ENCODE measurements around the gene KIF6. TPM values are rescaled to one million over a fixed set of nuclear protein-coding genes. Genes with fewer than 3 reads are reported as not detected.

KIF6 gene
- total RNA-seq, 1 donor from 2014 or later, result 2.7 TPM

DNA sequence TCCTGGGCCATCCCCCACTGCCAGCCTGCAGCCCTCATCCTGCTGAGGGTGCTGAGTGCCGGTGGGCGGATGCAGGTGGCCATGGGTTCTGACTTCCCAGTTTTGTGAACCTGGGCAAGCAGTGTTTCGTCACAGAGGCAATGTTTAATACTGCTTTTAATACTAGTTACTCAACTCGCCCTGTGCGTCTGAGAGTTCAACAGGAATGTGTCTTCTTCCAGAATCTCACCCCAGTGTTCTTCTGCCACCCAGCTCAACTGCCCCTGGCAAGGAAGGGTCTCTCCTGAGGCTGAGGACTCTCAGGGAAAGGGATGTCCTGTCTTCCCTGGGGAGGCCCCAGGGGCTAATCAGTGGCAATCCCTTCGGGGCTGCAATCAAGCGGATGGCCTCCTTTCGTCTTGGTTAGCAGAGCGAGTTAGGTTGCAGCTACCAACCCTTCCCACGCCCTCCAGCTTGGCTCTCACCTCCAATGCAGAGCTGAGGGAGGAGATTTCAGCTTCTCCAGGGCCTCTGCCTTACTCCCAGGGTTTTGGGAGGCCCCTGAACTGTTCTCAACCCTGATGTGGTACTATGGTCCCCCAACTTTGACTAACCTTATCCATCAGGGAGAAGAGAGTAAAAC is 404.7 kb downstream of the KIF6 start:
- DNase-seq (ENCODE audit: low spot score), result no peak
- Mint-ChIP-seq H3K9me3 (peaks cover 4% of the 10 kb centered on the region), H3K27ac (no peak overlapping the region), H3K4me1 (no peaks in the 10 kb centered on the region), H3K36me3 (no peaks in the 10 kb centered on the region), H3K27me3 (ENCODE audit: insufficient read depth, low read depth) (peaks cover 24% of the 10 kb centered on the region), H3K4me3 (no peak overlapping the region)
- no peaks in the 10 kb centered on the region for H3F3A ChIP-seq (ENCODE audit: low read depth)
- no peaks in the 10 kb centered on the region for H3K79me2 ChIP-seq (ENCODE audit: low read depth)
- no peak overlapping the region for H3K4me2 ChIP-seq
- H3K27ac ChIP-seq, result no peak overlapping the region
- TF ChIP-seq CTCF (IDR thresholded peaks at IDR 0.05) (no peak), EZH2 (IDR thresholded peaks at IDR 0.05) (no peak), EZH2phosphoT487 (IDR thresholded peaks at IDR 0.05) (no peak)
- no peak overlapping the region for H2AFZ ChIP-seq (replicated peaks)
- no peak overlapping the region for H3K9ac ChIP-seq
- no peak overlapping the region for H3K4me3 ChIP-seq
- H3K4me1 ChIP-seq, result no peaks in the 10 kb centered on the region
- H3K9me3 ChIP-seq (ENCODE audit: low read depth), result no peaks in the 10 kb centered on the region
- no peaks in the 10 kb centered on the region for H4K20me1 ChIP-seq (ENCODE audit: low read depth)
- no peaks in the 10 kb centered on the region for H3K36me3 ChIP-seq
- H3K27me3 ChIP-seq, result peaks cover 25% of the 10 kb centered on the region

- H3K27me3 ChIP-seq, result peaks cover 32% of the 10 kb centered on the region
- Mint-ChIP-seq H3K4me1 (no peaks in the 10 kb centered on the region), H3K4me3 (no peak overlapping the region), H3K27ac (no peak overlapping the region), H3K9me3 (peaks cover 4% of the 10 kb centered on the region), H3K36me3 (no peaks in the 10 kb centered on the region), H3K27me3 (ENCODE audit: insufficient read depth, low read depth) (peaks cover 31% of the 10 kb centered on the region)
- no peak overlapping the region for H3K4me2 ChIP-seq
- no peaks in the 10 kb centered on the region for H3K79me2 ChIP-seq (ENCODE audit: low read depth)
- no peak overlapping the region for H2AFZ ChIP-seq (replicated peaks)
- H3K9ac ChIP-seq, result no peak overlapping the region
- H3K9me3 ChIP-seq (ENCODE audit: low read depth), result no peaks in the 10 kb centered on the region
- H3K4me3 ChIP-seq, result no peak overlapping the region
- H3K4me1 ChIP-seq, result no peaks in the 10 kb centered on the region
- DNase-seq (ENCODE audit: low spot score), result no peak
- H3K36me3 ChIP-seq, result no peaks in the 10 kb centered on the region
- TF ChIP-seq EZH2phosphoT487 (IDR thresholded peaks at IDR 0.05), result no peak
- no peak for TF ChIP-seq EZH2 (IDR thresholded peaks at IDR 0.05)
- TF ChIP-seq CTCF (IDR thresholded peaks at IDR 0.05), result no peak
- H3K27ac ChIP-seq, result no peak overlapping the region
- H3F3A ChIP-seq (ENCODE audit: low read depth), result no peaks in the 10 kb centered on the region
- H4K20me1 ChIP-seq (ENCODE audit: low read depth), result no peaks in the 10 kb centered on the region
These were observed 405.4 kb downstream of the KIF6 start for GRCh38 chr6:39319621-39320362.

DNA sequence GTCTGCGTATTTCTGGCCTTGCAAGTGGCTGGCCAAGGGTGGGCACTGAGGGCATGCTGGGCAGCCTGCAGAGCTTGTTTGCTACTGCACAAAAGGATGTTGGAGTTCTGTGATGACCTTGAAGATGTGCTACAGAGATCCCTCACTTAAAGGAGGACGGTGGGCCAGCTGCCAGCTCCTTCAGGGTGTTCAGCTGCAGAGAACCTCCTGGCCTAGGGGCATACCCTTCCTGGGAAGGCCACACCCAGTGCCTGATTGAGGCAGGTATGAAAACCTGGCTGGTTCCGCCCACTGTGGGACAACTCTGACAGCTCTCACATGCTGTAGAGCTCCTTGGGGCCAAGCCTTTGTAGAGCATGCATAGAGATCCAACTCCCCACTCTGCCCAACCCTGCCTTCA is 408.0 kb downstream of the KIF6 start:
- H3K4me3 ChIP-seq, result no peak overlapping the region
- Mint-ChIP-seq H3K27ac (no peak overlapping the region), H3K4me3 (no peak overlapping the region), H3K9me3 (peaks cover 4% of the 10 kb centered on the region), H3K4me1 (no peaks in the 10 kb centered on the region), H3K36me3 (no peaks in the 10 kb centered on the region), H3K27me3 (ENCODE audit: insufficient read depth, low read depth) (peaks cover 55% of the 10 kb centered on the region)
- H3K27me3 ChIP-seq, result peaks cover 57% of the 10 kb centered on the region
- TF ChIP-seq EZH2 (IDR thresholded peaks at IDR 0.05) (no peak), CTCF (IDR thresholded peaks at IDR 0.05) (no peak), EZH2phosphoT487 (IDR thresholded peaks at IDR 0.05) (no peak)
- no peak overlapping the region for H3K27ac ChIP-seq
- no peaks in the 10 kb centered on the region for H3K36me3 ChIP-seq
- no peaks in the 10 kb centered on the region for H3K9me3 ChIP-seq (ENCODE audit: low read depth)
- no peak overlapping the region for H3K4me2 ChIP-seq
- H2AFZ ChIP-seq (replicated peaks), result no peak overlapping the region
- no peaks in the 10 kb centered on the region for H3F3A ChIP-seq (ENCODE audit: low read depth)
- H3K4me1 ChIP-seq, result peaks cover 3% of the 10 kb centered on the region
- H4K20me1 ChIP-seq (ENCODE audit: low read depth), result peaks cover 5% of the 10 kb centered on the region
- H3K9ac ChIP-seq, result no peak overlapping the region
- no peaks in the 10 kb centered on the region for H3K79me2 ChIP-seq (ENCODE audit: low read depth)
- DNase-seq (ENCODE audit: low spot score), result no peak

All from neural progenitor cell (in vitro differentiated cells).